Activated gamma-delta T cell treated with anti-CD3 and anti-CD28 coated beads, Interleukin-2, amount 50 U/mL, for 16 hours (primary cell): ENCODE measurements around the gene COMMD1.
"Not testable (repeated sequence)": the region's sequence is repeated elsewhere in the genome, so short reads cannot be mapped to it uniquely, and the experiment has no call there.

Source experiments
- DNase-seq: peaks from one replicate; pipeline ENCODE4 v3.0.0-alpha.2; 2020; ENCODE audit warnings: low read depth

The COMMD1 gene

GRCh38 chr2:62141142-62141740 lies 235.8 kb downstream of the COMMD1 start:
- DNase-seq, result no peak

GRCh38 chr2:62142054-62142453 lies 236.6 kb downstream of the COMMD1 start:
- no peak for DNase-seq

DNA sequence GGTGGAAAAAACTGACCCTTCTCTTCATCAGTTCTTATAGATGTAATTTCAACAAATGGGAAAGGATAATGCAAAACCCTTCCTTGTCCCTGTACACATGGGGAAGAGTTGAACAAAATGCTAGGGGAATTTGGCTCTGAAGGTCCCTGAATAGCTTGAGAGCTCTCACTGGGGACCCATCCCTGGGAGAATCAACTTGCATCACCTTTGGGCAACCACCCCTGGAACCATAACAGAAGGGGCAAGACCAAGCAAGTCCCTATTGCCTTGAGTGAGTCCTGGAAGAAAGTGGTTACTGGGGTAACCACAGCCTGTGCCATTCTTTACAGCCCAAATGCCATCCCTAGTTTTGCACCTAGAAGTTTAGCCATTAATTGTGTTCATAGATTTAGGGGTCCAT lies 238.2 kb downstream of the COMMD1 start:
- DNase-seq, result no peak

- no peak for DNase-seq
Observed at GRCh38 chr2:62144689-62145477, 239.4 kb downstream of the COMMD1 start.

GRCh38 chr2:62145478-62146100 lies 240.1 kb downstream of the COMMD1 start:
- no peak for DNase-seq

DNA sequence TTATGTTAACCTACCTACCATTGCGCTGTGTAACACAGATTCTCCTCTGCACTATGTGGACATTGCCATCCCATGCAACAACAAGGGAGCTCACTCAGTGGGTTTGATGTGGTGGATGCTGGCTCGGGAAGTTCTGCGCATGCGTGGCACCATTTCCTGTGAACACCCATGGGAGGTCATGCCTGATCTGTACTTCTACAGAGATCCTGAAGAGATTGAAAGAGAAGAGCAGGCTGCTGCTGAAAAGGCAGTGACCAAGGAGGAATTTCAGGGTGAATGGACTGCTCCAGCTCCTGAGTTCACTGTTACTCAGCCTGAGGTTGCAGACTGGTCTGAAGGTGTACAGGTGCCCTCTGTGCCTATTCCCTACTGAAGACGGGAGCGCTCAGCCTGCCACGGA lies 241.3 kb downstream of the COMMD1 start:
- DNase-seq, result not testable (repeated sequence)

DNA sequence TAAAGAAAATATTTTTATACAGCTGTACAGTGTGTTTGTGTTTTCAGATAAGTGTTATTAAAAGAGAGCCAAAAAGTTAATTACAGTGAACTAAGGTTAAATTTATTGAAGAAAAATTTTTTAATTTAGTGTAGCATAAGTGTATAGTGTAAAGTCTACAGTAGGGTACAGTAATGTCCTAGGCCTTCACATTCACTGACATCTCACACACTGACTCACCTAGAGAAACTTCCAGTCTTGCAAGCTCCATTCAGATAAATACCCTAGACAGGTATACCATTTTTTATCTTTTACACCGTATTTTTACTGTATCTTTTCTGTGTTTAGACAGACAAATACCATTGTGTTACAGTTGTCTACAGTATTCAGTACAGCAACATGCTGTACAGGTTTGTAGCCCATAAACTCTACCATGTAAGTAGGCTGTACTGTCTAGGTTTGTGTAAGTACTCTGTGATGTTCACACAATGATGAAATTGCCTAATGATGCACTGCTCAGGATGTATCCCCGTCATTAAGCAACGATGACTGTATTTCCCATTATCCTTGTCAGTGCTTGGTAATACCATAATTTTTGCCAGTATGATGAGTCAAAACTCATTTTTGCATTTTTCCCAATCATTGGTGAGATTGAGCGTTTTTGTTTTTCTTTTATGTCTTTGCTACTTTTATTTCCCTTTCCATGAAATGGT lies 242.3 kb downstream of the COMMD1 start:
- DNase-seq, result no peak

DNA sequence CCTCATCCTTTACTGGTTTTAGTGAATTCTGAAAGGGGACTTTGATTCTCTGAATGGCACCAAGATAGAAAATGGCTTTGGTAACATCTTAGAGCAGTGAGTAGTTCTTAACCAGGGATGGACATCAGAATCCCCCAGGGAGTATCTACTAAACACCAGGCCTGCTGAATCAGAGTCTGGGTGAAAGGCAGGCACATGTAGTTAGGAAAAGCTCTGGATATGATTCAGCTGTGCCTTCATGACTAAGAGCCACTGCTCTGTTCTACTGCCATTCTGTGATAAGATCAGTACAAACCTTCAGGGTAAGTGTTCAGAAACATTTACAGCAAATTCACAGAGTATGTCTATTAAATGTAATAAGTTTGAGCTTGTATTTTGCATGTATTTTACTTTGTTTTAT lies 244.2 kb downstream of the COMMD1 start:
- no peak for DNase-seq

GRCh38 chr2:62150597-62151305 lies 245.3 kb downstream of the COMMD1 start:
- no peak for DNase-seq

- DNase-seq, result no peak
Observed at GRCh38 chr2:62151306-62151638, 245.8 kb downstream of the COMMD1 start.

DNA sequence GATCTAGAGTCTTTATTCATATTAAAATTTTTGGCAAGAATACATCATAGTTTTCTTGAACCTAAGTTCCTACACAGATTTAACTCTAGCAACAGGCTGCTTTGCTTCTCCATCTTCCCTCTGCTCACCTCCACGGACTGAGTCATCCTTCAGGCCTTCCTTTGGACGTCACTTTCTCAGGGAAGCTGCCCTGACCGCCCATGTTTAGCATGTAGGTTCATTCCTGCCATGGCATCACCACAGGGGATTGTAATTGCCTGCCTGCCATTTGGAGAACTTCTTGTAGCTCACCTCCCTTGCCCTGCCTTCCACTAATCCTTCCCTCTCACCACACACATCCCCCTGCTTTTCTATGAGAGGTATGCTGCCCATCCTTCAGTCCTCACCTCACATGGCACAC lies 246.5 kb downstream of the COMMD1 start:
- DNase-seq, result no peak

GRCh38 chr2:62156861-62157496 lies 251.5 kb downstream of the COMMD1 start:
- DNase-seq, result no peak

GRCh38 chr2:62158444-62159121 lies 253.1 kb downstream of the COMMD1 start:
- DNase-seq, result no peak

GRCh38 chr2:62160691-62161090 lies 255.2 kb downstream of the COMMD1 start:
- DNase-seq, result not testable (repeated sequence)

DNA sequence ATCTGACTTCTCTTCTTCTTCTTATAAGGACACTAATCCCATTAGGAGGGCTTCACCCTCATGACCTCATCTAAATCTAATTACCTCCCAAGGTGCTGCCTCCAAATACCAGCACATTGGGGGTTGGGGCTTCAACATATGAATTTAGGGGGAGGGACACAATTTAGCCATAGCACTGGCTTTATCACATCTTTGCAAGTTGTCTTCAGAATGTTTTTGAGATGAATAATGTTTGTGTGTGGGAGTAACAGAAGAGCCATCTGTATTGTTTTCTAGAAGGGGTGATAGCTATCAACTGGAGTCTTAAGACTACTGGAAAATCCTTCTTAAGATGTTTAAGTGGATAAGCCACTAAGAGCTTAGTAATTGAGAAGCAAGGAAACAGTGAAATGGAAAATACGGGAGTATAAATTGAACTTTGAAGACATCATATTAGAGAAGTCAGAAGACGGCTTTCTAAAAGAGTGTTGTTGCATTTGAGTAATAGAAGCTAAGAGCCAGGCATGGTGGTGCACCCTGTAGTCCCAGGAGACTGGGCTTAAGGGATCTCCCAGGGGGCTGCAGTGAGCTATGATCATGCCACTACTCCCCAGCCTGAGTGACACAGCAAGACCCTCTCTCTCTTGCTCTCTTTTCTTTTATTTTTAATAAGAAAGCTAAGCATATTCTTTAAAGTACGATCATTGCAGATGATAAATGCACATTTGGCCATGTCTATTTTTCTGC lies 257.8 kb downstream of the COMMD1 start:
- no peak for DNase-seq

- DNase-seq, result no peak
Observed at GRCh38 chr2:62163834-62164233, 258.4 kb downstream of the COMMD1 start.

GRCh38 chr2:62175728-62176127 lies 270.3 kb downstream of the COMMD1 start:
- no peak for DNase-seq

DNA sequence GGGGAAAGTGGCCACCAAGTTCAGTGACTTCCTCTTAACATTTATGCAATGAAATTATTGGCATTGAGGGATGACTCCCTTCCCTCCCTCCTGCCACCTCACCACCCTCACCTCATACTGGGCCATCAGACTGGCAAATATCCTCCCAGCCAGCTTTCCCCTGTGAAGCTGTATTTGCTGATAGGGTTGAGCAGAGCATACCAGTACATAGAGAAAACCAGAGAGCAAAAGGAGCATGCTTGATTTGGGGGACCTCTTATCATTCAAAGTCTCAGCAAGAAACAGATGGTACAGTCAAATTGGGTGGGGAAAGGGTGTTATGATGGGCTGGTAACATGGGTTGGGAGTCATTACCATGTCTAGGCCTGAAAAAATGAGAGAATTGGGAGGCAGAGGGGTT lies 271.3 kb downstream of the COMMD1 start:
- DNase-seq, result no peak

DNA sequence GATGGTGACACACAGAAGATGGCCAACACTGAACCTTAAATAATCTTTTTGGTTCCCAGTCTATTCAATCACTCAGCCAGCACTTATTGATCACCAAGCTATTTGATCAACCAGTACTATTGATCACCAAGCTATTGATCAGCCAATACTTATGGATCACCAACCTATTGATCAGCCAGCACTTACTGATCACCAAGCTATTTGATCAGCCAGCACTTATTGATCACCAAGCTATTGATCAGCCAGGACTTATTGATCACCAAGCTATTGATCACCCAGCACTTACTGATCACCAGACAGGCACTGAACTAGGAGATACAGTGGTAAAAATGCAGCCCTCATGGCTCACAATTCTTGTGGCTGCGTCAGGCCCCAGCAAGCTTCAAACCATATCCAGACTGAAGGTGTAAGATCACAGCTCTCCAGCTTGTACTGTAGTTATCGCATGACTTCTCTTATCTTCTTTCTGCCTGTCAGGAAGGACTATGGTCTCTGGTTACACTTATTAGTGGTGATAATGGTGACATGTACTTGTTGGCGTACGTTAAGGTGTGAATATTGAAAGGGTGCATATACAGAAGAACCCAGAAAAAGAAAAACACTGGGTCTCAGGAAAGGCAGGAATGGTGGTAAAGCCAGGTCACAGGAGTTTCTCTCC lies 272.0 kb downstream of the COMMD1 start:
- DNase-seq, result no peak

- DNase-seq, result no peak
Observed at GRCh38 chr2:62178741-62179271, 273.3 kb downstream of the COMMD1 start.
